Measurements from ENCODE around the gene INSL4. TPM values are rescaled to one million over a fixed set of nuclear protein-coding genes. Genes with fewer than 3 reads are reported as not detected.

The INSL4 gene
- not detected for polyA plus RNA-seq

GRCh38 chr9:5231212-5231611 lies at the start of gene INSL4:
Gene INSL4 (plus strand): TSS chr9:5231419. CDS start chr9:5231524, 105 bp downstream.
- 80 to 95% (median 93%) methylated on average over 2 of the region's 2 CpGs for WGBS, 3 donors

DNA sequence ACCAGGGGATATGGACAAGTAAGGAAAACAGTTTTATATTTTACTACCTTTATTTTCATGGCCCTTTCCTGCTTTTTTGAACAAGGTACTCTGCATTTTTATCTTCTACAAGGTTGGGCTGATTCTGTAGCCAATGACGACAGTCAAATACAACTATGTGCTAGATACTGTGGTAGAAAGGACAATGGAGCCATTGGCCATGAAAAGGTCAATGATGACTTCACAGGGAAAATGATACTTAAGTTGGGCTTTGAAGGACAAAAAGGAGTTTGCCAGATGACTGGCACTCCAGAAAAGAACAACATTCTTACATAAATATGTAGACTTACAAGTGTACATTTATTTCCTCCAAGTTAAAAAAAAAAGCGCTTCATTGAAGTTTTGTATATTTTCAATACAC lies 46.4 kb upstream of the INSL4 start:
- WGBS, 3 donors = 96 to 97% (median 96%) methylated on average over 2 of the region's 2 CpGs

More at GRCh38 chr9:5231212-5231611, at the start of gene INSL4:
- H3K27ac ChIP-seq (ENCODE audit: low read depth, low read length) = no peak within 1 kb of the TSS

DNA sequence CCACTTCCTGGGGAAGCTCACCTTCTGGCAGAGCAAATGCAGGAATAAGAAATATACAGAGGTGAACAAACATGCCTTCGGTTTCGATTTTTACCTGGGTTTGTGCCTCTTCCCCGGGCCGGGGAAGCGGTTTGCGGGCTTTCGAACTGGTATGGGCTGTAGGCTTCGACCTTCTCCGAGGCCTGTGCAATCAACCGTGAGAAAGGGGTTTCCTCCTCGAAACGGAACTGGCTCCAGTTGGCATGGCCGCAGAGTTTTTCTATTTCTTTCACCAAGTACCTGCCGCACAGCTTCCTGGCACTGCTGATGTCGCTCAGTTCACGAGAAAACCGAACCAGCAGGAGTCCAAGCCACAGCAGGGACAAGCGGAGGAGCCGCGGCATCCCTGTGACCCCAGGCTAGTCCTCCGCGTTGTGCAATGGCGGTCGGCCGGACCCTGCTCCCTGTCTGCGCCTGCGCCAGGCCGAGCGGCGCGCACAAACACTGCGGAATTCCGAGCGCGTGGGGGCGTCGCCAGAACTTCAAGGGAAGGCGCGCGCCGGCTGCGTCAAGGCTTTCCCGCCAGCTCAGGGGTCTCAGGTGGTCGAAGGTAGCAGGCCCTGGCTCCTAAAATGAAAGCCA lies 45.9 kb upstream of the INSL4 start, which contains the start of gene INSL6:
Gene INSL6, minus strand, starts transcription at position 420 of the 621 bp plus-strand sequence. Its CDS starts 37 bp downstream, at position 383.
- WGBS, 3 donors = 87 to 93% (median 90%) methylated on average over 44 of the region's 44 CpGs
- H3K27ac ChIP-seq (ENCODE audit: low read depth, low read length) = no peak within 1 kb of the TSS

More for the DNA sequence above, 46.4 kb upstream of the INSL4 start:
- no peak overlapping the region for H3K27ac ChIP-seq (ENCODE audit: low read depth, low read length)

DNA sequence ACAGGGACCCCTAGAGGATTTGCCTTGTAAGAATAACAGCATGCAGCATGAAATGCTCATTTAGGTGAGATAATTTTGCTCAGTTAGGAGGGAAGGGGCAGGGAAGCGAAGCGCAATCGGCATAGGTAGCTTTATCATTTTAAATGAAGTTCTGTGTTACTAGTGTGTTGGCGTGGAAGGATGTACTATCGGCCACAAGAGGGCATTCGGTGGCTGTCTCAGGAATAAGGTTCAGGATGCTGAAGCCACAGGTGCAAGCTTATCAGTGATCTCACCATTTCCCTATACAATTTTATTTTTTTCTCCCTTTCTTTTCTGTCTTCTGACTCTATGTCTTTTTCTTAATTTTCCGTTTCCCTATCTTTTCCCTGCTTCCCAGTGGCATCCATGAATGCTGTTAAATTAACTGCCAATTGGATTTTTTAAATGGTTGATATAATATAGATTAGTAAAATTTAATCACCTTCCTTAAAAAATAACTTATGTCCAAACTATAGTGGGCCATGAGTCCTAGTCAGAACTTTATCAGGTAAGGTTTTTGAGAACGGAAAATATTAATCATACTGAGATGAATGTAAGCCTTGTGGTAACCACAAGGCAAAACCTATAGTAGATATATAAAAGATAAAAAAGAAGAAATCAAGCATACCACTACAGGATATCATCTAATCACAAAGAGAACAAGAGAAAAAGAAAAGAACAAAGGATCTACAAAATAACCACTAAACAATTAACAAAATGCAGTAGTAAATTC lies 44.6 kb upstream of the INSL4 start:
- 16 to 25% (median 23%) methylated on average over 8 of the region's 8 CpGs for WGBS, 3 donors
- H3K27ac ChIP-seq (ENCODE audit: low read depth, low read length) = no peak overlapping the region

- WGBS, 3 donors = 62 to 65% (median 64%) methylated on average over 10 of the region's 10 CpGs
- H3K27ac ChIP-seq (ENCODE audit: low read depth, low read length) = no peak overlapping the region
Measured at GRCh38 chr9:5188060-5188984, 42.9 kb upstream of the INSL4 start.

- WGBS, 3 donors = 70 to 82% (median 75%) methylated on average over 3 of the region's 3 CpGs
- no peak overlapping the region for H3K27ac ChIP-seq (ENCODE audit: low read depth, low read length)
Measured at GRCh38 chr9:5191985-5192384, 39.2 kb upstream of the INSL4 start.

DNA sequence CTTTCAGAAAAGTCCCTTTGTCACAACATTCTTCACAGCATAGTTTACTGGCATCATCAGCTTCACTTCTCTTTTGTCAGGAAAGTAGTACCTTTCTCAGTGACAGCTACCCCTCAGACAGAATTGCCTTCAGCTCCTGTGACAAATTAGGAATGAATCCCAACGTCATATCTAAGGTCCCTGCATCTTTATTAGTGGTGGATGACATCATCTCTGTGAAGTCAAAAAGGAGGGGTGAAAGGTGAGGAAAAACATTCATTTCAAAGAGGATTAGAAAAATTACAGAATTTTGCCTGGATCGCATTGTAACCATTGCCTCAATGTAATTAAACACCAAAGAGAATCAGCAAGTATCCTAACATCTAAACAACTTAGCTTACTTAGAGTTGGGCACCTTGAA lies 37.9 kb upstream of the INSL4 start:
- WGBS, 3 donors = 61 to 62% (median 62%) methylated on average over 2 of the region's 2 CpGs
- no peak overlapping the region for H3K27ac ChIP-seq (ENCODE audit: low read depth, low read length)

DNA sequence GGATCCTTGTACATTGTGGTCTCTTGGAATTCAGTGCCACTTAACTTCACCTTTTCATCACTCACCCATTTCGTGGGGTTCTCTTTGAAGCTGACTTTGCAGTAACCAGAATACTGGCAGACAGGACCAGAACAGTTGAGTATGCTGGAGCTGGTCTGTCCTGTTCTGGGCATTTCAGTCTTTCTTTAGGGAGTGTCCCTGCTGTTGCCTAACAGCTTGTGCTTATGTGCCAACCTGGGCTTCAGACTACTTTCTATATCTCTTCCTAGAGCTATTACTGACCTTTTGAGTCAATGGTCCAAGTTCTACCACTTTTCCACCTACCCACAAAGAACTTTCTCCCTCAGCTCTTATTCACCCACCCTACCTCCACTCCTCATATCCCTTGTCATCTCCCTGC lies 35.8 kb upstream of the INSL4 start:
- H3K27ac ChIP-seq (ENCODE audit: low read depth, low read length) = no peak overlapping the region
- 74 to 92% (median 75%) methylated on average over 1 of the region's 1 CpG for WGBS, 3 donors

DNA sequence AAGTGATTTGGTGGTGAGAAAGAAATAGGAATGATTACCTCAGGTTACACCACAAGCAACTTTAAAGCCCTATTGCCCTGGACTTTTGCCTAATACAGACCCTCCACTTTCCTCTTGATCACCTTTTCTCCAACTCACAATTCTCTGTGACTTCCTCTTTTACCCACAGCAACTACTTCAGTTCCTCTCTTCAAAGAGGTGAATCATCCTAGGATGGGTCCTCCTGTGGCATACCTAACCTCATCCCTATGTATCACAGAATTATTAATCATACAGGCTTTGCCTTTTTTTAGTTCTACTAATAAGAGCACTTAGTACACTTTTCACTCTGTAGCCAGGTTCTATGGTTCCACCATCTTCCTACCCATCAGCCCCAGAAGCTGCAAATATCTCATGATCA lies 26.1 kb upstream of the INSL4 start:
- H3K27ac ChIP-seq (ENCODE audit: low read depth, low read length) = no peak overlapping the region

- 71 to 80% (median 72%) methylated on average over 10 of the region's 10 CpGs for WGBS, 3 donors
- no peak overlapping the region for H3K27ac ChIP-seq (ENCODE audit: low read depth, low read length)
Measured at GRCh38 chr9:5230554-5230953, 665 bp upstream of the INSL4 start.

DNA sequence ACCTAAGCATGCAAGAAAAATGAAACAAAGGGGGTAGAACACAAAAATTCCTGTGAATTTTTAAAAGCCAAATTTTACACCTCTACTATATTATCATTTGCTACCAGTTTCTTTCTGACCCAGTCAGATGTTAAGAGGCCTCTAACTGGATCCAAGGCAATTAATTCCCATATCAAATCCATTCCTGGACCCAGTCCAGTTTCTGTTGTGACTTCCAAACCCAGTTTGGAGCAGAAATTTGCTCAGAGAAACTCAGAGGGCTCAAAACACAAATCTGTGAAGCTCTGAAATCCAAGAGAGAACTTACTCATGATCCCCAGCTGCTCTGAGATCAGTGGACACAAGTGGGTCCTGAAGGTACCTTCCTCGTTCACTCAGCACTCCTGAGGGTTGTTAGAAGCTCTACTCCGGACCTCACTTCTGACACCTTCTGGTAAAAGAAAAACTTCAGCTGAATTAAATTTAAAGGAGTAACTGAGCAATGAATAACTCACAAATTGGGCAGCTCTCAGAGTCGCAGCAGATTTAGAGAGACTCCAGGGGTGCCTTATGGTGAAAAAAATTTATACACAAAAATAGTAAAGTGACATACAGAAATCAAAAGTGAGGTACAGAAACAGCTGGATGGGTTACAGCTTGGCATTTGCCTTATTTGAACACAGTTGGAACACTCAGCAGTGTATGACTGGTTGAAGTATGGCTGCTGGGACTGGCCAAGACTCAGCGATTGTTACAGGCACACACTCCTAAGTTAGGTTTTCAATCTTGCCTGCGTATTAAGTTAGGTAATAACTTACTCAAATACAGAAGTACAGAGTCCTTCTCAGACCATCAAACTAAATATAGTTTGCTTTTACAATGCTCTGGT lies 32.4 kb downstream of the INSL4 start:
- H3K27ac ChIP-seq (ENCODE audit: low read depth, low read length) = no peak overlapping the region
- 31 to 51% (median 49%) methylated on average over 5 of the region's 5 CpGs for WGBS, 3 donors

GRCh38 chr9:5264219-5264595 lies 33.0 kb downstream of the INSL4 start:
- no peak overlapping the region for H3K27ac ChIP-seq (ENCODE audit: low read depth, low read length)

GRCh38 chr9:5265939-5266338 lies 34.7 kb downstream of the INSL4 start:
- no peak overlapping the region for H3K27ac ChIP-seq (ENCODE audit: low read depth, low read length)
- WGBS, 3 donors = 50 to 89% (median 86%) methylated on average over 1 of the region's 1 CpG

DNA sequence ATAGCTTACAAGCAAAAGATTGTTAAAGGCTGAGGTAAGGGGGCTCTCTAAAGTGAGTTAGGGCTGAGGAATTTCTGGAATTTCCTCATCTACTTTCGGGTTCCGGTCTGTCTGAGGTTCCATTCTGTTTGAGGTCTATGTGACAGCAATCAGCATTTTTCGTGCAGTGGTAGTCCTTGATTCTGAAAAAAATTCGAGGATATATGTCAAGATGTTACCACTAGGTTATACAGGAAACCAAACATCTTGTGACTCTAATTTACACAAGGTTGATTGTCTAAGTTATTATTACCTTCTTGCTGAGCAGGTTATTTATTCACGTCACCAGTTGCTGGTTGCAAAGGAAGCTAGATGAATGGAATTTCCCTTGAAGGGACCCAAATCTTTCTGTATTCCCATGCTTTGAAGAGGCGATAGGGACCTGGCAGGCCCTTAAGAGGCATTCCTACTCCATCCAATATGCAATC lies 38.1 kb downstream of the INSL4 start:
- H3K27ac ChIP-seq (ENCODE audit: low read depth, low read length) = no peak overlapping the region
- 40 to 50% (median 44%) methylated on average over 6 of the region's 6 CpGs for WGBS, 3 donors

DNA sequence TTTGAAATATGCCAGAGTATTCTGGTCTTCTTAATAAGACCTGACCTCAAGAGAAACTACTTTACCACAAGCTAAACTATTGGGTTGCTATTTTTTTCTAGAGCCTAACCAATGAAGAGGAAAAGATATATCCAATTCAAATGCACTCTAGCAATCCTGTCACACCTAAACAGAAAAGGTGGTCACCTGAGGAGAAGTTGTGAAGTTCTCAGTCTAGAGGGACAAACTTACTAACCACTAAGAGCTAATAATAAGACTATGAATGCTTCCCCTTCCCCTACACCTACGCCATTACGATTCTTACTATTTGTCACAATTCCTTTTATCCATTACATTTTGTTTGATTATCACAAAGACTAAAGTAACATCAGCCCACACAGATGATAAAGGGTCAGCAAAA lies 43.6 kb downstream of the INSL4 start:
- 91 to 96% (median 92%) methylated on average over 2 of the region's 2 CpGs for WGBS, 3 donors
- no peak overlapping the region for H3K27ac ChIP-seq (ENCODE audit: low read depth, low read length)

DNA sequence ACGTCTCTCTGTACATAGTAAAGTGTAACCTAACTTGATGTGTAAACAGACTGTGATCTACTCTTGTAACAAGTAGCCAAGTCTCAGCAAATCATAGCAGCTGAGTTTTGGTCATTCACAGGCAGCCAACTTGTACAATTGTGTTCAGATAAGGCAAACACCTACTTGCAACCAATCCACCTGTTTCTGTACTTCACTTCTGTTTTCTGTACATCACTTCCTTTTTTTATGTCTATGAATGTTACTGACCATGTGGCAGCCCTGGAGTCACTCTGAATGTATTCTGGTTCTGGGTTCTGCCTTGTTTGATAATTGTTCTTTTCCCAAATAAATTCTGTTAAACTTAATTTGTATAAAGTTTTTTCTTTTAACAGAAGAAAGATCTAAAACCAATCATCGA lies 47.3 kb downstream of the INSL4 start:
- H3K27ac ChIP-seq (ENCODE audit: low read depth, low read length) = no peak overlapping the region
- WGBS, 3 donors = 58 to 81% (median 74%) methylated on average over 2 of the region's 2 CpGs
